MM.1S (cell line): ENCODE results near the gene KIAA1755.

ENCODE experiments used
- DNase-seq: peaks from one replicate; pipeline ENCODE4 v3.0.0-alpha.2; 2015
- H2AFZ ChIP-seq: fragments of 300-600 bp; sonication (generic); 2 replicates; pipeline ENCODE4 v1.6.0; 2016; ENCODE audit warnings: antibody characterized with exemption, low read length
- H3F3A ChIP-seq: fragments of 300-600 bp; sonication (generic); 2 replicates; pipeline ENCODE4 v1.6.1; 2016; ENCODE audit warnings: mild to moderate bottlenecking, antibody characterized with exemption, low read length, moderate library complexity, mixed read lengths; ENCODE audit not compliant: insufficient read depth
- H3K27ac ChIP-seq: fragments of 300-600 bp; sonication (generic); 2 replicates; pipeline ENCODE4 v1.5.1; 2016; ENCODE audit warnings: mild to moderate bottlenecking, low read length
- H3K27me3 ChIP-seq: fragments of 300-600 bp; sonication (generic); replicated peaks from 2 replicates; pipeline ENCODE4 v1.6.0; 2016; ENCODE audit warnings: low read length; ENCODE audit not compliant: insufficient read depth
- H3K36me3 ChIP-seq: fragments of 300-600 bp; sonication (generic); replicated peaks from 2 replicates; pipeline ENCODE4 v1.6.1; 2016; ENCODE audit warnings: mild to moderate bottlenecking, low read length, mixed read lengths; ENCODE audit not compliant: insufficient read depth
- H3K4me1 ChIP-seq: fragments of 300-600 bp; sonication (generic); 2 replicates; pipeline ENCODE4 v1.6.1; 2016; ENCODE audit warnings: low read length, mixed read lengths
- H3K4me2 ChIP-seq: fragments of 300-600 bp; sonication (generic); 2 replicates; pipeline ENCODE4 v1.6.0; 2016; ENCODE audit warnings: low read depth, low read length
- H3K4me3 ChIP-seq: fragments of 300-600 bp; sonication (generic); 2 replicates; pipeline ENCODE4 v1.5.1; 2016; ENCODE audit warnings: low read length, mixed read lengths
- H3K79me2 ChIP-seq: fragments of 300-600 bp; sonication (generic); 2 replicates; pipeline ENCODE4 v1.6.1; 2016; ENCODE audit warnings: mixed run types, low read length, mixed read lengths
- H3K9ac ChIP-seq: fragments of 300-600 bp; sonication (generic); 2 replicates; pipeline ENCODE4 v1.6.1; 2016; ENCODE audit warnings: low read length, mixed read lengths
- H3K9me2 ChIP-seq: fragments of 300-600 bp; sonication (generic); replicated peaks from 2 replicates; pipeline ENCODE4 v1.6.1; 2016; ENCODE audit warnings: mild to moderate bottlenecking, low read length, mixed read lengths; ENCODE audit not compliant: insufficient read depth
- H3K9me3 ChIP-seq: fragments of 300-600 bp; sonication (generic); replicated peaks from 2 replicates; pipeline ENCODE4 v1.6.1; 2016; ENCODE audit warnings: mild to moderate bottlenecking, low read length, mixed read lengths; ENCODE audit not compliant: insufficient read depth
- H4K20me1 ChIP-seq: fragments of 300-600 bp; sonication (generic); 2 replicates; pipeline ENCODE4 v1.6.1; 2016; ENCODE audit warnings: mild to moderate bottlenecking, low read length, moderate library complexity, mixed read lengths; ENCODE audit not compliant: insufficient read depth
- EZH2 ChIP-seq: fragments of 300-600 bp; sonication (generic); optimal IDR thresholded peaks from 2 replicates; pipeline ENCODE3; 2017; ENCODE audit warnings: low read depth, mild to moderate bottlenecking, antibody characterized with exemption, low read length, mixed read lengths
- EZH2phosphoT487 ChIP-seq: fragments of 300-600 bp; sonication (generic); IDR thresholded peaks from 2 replicates; pipeline ENCODE4 v1.6.1; 2018; ENCODE audit warnings: antibody characterized with exemption, low read length
- TF ChIP-seq, protein P1 (sequence below): fragments of 300-600 bp; sonication (generic); IDR thresholded peaks from 2 replicates; pipeline ENCODE4 v1.5.1; 2016; ENCODE audit warnings: antibody characterized with exemption, low read length, mixed read lengths

Gene KIAA1755

DNA sequence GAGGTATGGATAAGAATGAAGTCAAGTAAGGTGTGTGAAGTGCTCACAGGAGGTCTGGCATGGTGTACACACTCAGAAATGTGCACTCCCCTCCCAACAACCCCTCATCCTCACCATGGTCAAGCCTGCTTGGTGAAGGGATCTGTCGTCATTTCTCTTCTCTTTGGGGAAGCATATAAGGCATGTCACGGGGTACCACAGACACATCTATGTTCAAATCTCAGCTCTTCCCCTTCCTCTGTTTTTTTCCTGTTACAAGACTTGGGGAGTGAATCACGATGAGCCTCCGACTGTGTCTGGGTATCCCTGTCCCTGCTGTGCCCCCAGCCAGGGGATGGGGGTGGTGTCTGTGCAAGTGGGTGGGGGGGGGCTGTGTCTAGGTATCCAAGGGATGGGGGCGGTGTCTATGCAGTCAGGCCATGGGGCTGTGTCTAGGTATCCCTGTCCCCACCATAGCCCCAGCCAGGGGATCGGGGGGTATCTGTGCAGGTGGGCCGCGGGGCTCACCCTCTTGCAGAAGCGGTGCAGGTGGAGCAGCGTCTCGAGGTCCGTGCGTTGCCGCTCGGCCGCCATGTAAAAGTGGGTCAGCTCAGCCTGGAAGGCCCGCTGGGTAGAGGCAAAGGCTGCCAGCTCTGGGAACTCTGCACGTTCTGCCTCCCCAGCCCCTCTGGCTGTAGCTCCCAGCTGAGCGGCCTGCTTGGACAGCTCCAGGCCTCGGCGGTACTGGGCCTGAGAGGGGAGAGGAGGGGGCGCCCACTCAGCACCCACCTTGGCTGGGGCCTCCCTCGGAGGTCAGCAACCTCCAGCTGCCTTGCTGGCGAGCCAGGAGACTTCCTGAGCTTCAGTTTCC, 43.6 kb downstream of the KIAA1755 start:
- no peaks in the 10 kb centered on the region for H3K4me1 ChIP-seq
- no peak overlapping the region for H3K4me3 ChIP-seq
- DNase-seq, result no peak
- H2AFZ ChIP-seq, result no peak overlapping the region
- no peak overlapping the region for H3K27ac ChIP-seq
- H3K9me2 ChIP-seq, result no peaks in the 10 kb centered on the region
- no peaks in the 10 kb centered on the region for H3K36me3 ChIP-seq
- no peaks in the 10 kb centered on the region for H3F3A ChIP-seq
- no peaks in the 10 kb centered on the region for H4K20me1 ChIP-seq
- TF ChIP-seq EZH2phosphoT487 (no peak), EZH2 (no peak)
- TF ChIP-seq, protein P1, sequence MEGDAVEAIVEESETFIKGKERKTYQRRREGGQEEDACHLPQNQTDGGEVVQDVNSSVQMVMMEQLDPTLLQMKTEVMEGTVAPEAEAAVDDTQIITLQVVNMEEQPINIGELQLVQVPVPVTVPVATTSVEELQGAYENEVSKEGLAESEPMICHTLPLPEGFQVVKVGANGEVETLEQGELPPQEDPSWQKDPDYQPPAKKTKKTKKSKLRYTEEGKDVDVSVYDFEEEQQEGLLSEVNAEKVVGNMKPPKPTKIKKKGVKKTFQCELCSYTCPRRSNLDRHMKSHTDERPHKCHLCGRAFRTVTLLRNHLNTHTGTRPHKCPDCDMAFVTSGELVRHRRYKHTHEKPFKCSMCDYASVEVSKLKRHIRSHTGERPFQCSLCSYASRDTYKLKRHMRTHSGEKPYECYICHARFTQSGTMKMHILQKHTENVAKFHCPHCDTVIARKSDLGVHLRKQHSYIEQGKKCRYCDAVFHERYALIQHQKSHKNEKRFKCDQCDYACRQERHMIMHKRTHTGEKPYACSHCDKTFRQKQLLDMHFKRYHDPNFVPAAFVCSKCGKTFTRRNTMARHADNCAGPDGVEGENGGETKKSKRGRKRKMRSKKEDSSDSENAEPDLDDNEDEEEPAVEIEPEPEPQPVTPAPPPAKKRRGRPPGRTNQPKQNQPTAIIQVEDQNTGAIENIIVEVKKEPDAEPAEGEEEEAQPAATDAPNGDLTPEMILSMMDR, result no peak
- no peaks in the 10 kb centered on the region for H3K9me3 ChIP-seq
- no peaks in the 10 kb centered on the region for H3K27me3 ChIP-seq
- H3K79me2 ChIP-seq, result no peaks in the 10 kb centered on the region
- H3K4me2 ChIP-seq, result no peak overlapping the region
- no peak overlapping the region for H3K9ac ChIP-seq

DNA sequence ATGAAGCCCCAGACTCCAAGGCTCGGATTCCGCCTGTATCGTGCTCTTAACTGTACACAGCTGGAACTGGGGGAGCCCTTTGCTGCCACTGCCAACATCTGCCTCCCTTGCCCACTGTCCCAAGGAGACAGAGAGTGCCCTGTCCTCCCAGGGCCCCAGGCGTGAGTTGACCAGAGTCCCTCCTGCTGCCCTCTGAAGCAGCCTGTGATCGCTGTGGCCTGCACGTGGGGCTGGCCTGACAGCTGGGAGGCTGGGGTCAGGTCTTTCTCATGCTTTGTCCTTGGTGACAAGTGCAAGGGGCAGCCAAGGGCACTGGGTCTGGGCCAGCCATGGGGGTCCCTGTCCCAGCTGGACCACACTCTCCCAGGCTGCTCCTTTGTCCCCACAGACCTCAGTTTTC, 44.3 kb downstream of the KIAA1755 start:
- Histone ChIP-seq H3K9me2 (no peaks in the 10 kb centered on the region), H3K4me2 (no peak overlapping the region), H3K9me3 (no peaks in the 10 kb centered on the region), H3K9ac (no peak overlapping the region), H3K36me3 (no peaks in the 10 kb centered on the region), H2AFZ (no peak overlapping the region), H3K4me3 (no peak overlapping the region), H4K20me1 (no peaks in the 10 kb centered on the region), H3K27me3 (no peaks in the 10 kb centered on the region), H3K79me2 (no peaks in the 10 kb centered on the region), H3F3A (no peaks in the 10 kb centered on the region), H3K4me1 (no peaks in the 10 kb centered on the region), H3K27ac (no peak overlapping the region)
- no peak for DNase-seq
- TF ChIP-seq EZH2phosphoT487 (no peak), EZH2 (no peak)
- TF ChIP-seq, protein P1, result no peak

DNA sequence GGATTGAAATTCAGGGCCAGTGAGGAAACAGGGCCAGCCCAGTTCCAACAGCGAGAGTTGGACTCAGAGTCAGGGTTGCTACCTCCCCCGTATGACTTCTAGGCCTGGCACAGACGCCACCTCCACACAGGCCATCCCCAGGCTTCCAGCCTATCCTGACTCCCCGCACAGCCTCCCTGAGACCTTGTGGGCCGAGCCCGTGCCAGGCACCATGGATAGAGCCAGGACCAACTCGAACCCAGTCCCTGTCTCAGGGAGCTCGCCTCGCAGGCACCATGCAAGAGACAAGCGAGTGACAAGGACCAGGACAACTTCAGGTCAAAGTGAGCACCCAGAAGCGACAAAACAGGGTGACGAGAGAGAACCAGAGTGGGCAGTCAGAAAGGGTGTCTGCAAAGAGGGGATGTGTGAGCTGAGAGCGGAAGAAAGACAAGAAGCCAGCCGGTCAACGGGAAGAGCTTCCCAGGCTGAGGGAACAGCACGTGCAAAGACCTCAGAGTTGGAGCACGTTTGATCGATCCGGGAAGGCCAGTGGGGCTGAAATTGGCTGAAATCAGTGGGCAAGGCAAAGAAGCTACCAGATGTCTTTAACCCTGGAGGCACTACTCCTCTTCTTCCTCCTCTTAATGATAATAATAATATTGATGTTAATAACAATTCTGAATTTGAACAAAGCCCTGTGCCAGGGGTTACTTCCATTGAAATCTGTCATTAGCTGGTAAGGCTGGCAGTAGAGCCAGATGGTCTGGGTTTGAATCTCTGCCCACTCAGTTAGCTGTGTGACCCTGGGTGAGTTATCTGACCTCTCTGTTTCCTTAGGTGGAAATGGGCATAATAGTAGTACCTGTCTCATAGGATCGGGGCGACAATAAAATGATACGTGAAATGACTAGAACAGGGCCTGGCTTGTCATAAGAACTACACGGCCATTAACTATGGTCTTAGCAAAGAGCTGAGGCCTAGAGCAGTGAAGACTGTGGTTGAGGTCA, 45.0 kb downstream of the KIAA1755 start:
- Histone ChIP-seq H3K9me3 (no peaks in the 10 kb centered on the region), H3K27ac (no peak overlapping the region), H3K4me2 (no peak overlapping the region), H3K4me1 (no peaks in the 10 kb centered on the region), H3K36me3 (no peaks in the 10 kb centered on the region), H3K79me2 (no peaks in the 10 kb centered on the region), H3K4me3 (no peak overlapping the region), H3K9ac (no peak overlapping the region), H3F3A (no peaks in the 10 kb centered on the region), H3K27me3 (no peaks in the 10 kb centered on the region), H2AFZ (no peak overlapping the region), H4K20me1 (no peaks in the 10 kb centered on the region), H3K9me2 (no peaks in the 10 kb centered on the region)
- TF ChIP-seq EZH2 (no peak), EZH2phosphoT487 (no peak)
- TF ChIP-seq, protein P1, result no peak
- DNase-seq, result no peak
